Esophagus muscularis mucosa (tissue), 4 donors: ENCODE results near the gene SMIM20. TPM values are rescaled to one million over a fixed set of nuclear protein-coding genes. Genes with fewer than 3 reads are reported as not detected.
"Not testable (repeated sequence)": the region's sequence is repeated elsewhere in the genome, so short reads cannot be mapped to it uniquely, and the experiment has no call there.

Source experiments
- DNase-seq: peaks from one replicate; pipeline ENCODE4 v3.0.0-alpha.2; 2017; ENCODE audit errors: extremely low spot score
- H3K27ac ChIP-seq, 4 donors: fragments of 200-600 bp; sonication (generic); replicated peaks in 1 of 4; 1 replicate in 3 of 4; 2 replicates in 1 of 4; pipeline ENCODE4 v1.5.1; 2016 to 2019; ENCODE audit warnings: mild to moderate bottlenecking in 1 of 4
- H3K27me3 ChIP-seq, 4 donors: fragments of 200-600 bp; sonication (generic); one replicate each; pipeline versions ENCODE4 v1.5.1 to v1.6.0; 2016 to 2019
- H3K36me3 ChIP-seq, 4 donors: fragments of 200-600 bp; sonication (generic); one replicate each; pipeline ENCODE4 v1.5.1; 2016 to 2019
- H3K4me1 ChIP-seq, 4 donors: fragments of 200-600 bp; sonication (generic); one replicate each; pipeline ENCODE4 v1.5.1; 2016 to 2019
- H3K4me3 ChIP-seq, 4 donors: fragments of 200-600 bp; sonication (generic); 1 replicate in 2 of 4; 2 replicates in 2 of 4; pipeline ENCODE4 v1.5.1; 2016 to 2019; ENCODE audit warnings: mild to moderate bottlenecking in 4 of 4, moderate library complexity in 1 of 4
- H3K9me3 ChIP-seq, 4 donors: fragments of 200-600 bp; sonication (generic); 1 replicate in 3 of 4; 2 replicates in 1 of 4; pipeline ENCODE4 v1.5.1; 2016 to 2019
- CTCF ChIP-seq, 3 experiments: fragments of 200-600 bp in 2 of 3; fragments of 450-650 bp in 1 of 3; sonication (generic) in 2 of 3; IDR thresholded peaks; one replicate each; pipeline ENCODE4 v1.5.1; 2017 to 2019; ENCODE audit warnings: antibody characterized with exemption in 3 of 3, mild to moderate bottlenecking in 2 of 3, moderate library complexity in 1 of 3
- EP300 ChIP-seq: sonication (generic); formaldehyde crosslinking; IDR thresholded peaks from one replicate; pipeline ENCODE4 v1.6.1; 2017; ENCODE audit warnings: antibody characterized with exemption
- POLR2A ChIP-seq: fragments of 450-650 bp; IDR thresholded peaks from one replicate; pipeline ENCODE4 v1.6.1; 2017; ENCODE audit warnings: antibody characterized with exemption, moderate library complexity, mild to moderate bottlenecking, low read depth
- POLR2AphosphoS5 ChIP-seq, 2 donors: sonication (generic); formaldehyde crosslinking; IDR thresholded peaks; one replicate each; pipeline ENCODE4 v1.6.1; 2017; ENCODE audit warnings: antibody characterized with exemption in 2 of 2
- WGBS: methylation state at CpG from one replicate; pipeline ENCODE4 v1.1.5; 2018; 5-methylcytosine and 5-hydroxymethylcytosine counted together
- intact Hi-C: fragments of 100-400 bp; cut with DNase I; formaldehyde crosslinking; loops from one replicate; pipeline ENCODE4 v1.15.1; 2023
- total RNA-seq, 4 donors: library from RNA; depleted of rRNA; stranded (reverse); fragments of >200 nt; gene quantifications; one replicate each; pipeline versions ENCODE4 v1.1.0 to v1.2.1, GENCODE V29; 2016

The SMIM20 gene
- total RNA-seq, 4 donors from 2014 or later = 24.0 to 33.2 (median 26.9) TPM

DNA sequence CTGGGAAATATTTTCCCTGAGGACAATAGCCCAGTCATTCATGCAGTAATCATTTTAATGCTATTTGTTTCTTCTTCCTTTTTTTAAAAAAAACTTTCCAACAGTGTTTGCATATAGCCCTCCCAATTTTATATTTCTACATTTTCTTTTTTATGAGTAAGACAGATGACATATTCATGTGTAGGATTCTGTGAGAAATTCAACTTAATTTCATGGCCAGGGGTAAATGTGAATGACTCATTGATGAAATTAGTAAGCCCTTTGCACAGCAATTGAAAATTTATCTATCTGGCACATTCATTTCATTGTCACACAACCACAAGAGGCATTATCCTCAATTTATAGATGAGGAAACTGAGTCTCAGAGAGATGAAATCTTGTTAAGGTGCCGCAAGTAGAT is 13.7 kb upstream of the SMIM20 start:
- WGBS = 97% methylated on average over 1 of the region's 1 CpG
- no peak for TF ChIP-seq EP300
- no peak for TF ChIP-seq POLR2AphosphoS5 (IDR thresholded peaks at IDR 0.05)
- TF ChIP-seq CTCF (IDR thresholded peaks at IDR 0.05) = no peak
- no peak for TF ChIP-seq POLR2A
- Histone ChIP-seq H3K27ac (no peak overlapping the region), H3K4me3 (no peak overlapping the region), H3K4me1 (no peaks in the 10 kb centered on the region), H3K36me3 (no peaks in the 10 kb centered on the region), H3K27me3 (no peaks in the 10 kb centered on the region), H3K9me3 (no peaks in the 10 kb centered on the region)
- DNase-seq = no peak
- intact Hi-C loops = no loop called here

- H3K9me3 ChIP-seq = no peaks in the 10 kb centered on the region
- H3K27me3 ChIP-seq = no peaks in the 10 kb centered on the region
- H3K27ac ChIP-seq = no peak overlapping the region
- WGBS = 92% methylated on average over 7 of the region's 10 CpGs
- TF ChIP-seq EP300 (no peak), POLR2A (no peak), CTCF (IDR thresholded peaks at IDR 0.05) (no peak), POLR2AphosphoS5 (IDR thresholded peaks at IDR 0.05) (no peak)
- no peak overlapping the region for H3K4me3 ChIP-seq
- DNase-seq = no peak
- H3K4me1 ChIP-seq = no peaks in the 10 kb centered on the region
- intact Hi-C loops = no loop called here
- H3K36me3 ChIP-seq = no peaks in the 10 kb centered on the region
Observed at GRCh38 chr4:25901030-25901430, 13.0 kb upstream of the SMIM20 start.

GRCh38 chr4:25903900-25904747 is 9.9 kb upstream of the SMIM20 start:
- H3K27ac ChIP-seq = no peak overlapping the region
- no peaks in the 10 kb centered on the region for H3K27me3 ChIP-seq
- H3K9me3 ChIP-seq = no peaks in the 10 kb centered on the region
- TF ChIP-seq POLR2A (no peak), CTCF (IDR thresholded peaks at IDR 0.05) (no peak), EP300 (no peak), POLR2AphosphoS5 (IDR thresholded peaks at IDR 0.05) (no peak)
- H3K4me3 ChIP-seq = no peak overlapping the region
- H3K4me1 ChIP-seq = no peaks in the 10 kb centered on the region
- no peaks in the 10 kb centered on the region for H3K36me3 ChIP-seq
- intact Hi-C loops = no loop called here
- WGBS = 71% methylated on average over 8 of the region's 8 CpGs
- no peak for DNase-seq

GRCh38 chr4:25904748-25905082 is 9.3 kb upstream of the SMIM20 start:
- no peaks in the 10 kb centered on the region for H3K36me3 ChIP-seq
- no peaks in the 10 kb centered on the region for H3K27me3 ChIP-seq
- no peaks in the 10 kb centered on the region for H3K4me1 ChIP-seq
- H3K27ac ChIP-seq = no peak overlapping the region
- WGBS = 95% methylated on average over 3 of the region's 3 CpGs
- DNase-seq = no peak
- H3K4me3 ChIP-seq = no peak overlapping the region
- no peaks in the 10 kb centered on the region for H3K9me3 ChIP-seq
- intact Hi-C loops = no loop called here
- TF ChIP-seq POLR2A = no peak
- TF ChIP-seq CTCF (IDR thresholded peaks at IDR 0.05) = no peak
- no peak for TF ChIP-seq EP300
- no peak for TF ChIP-seq POLR2AphosphoS5 (IDR thresholded peaks at IDR 0.05)

- H3K27ac ChIP-seq = no peak overlapping the region
- TF ChIP-seq POLR2A (no peak), CTCF (IDR thresholded peaks at IDR 0.05) (no peak), POLR2AphosphoS5 (IDR thresholded peaks at IDR 0.05) (no peak), EP300 (no peak)
- no peaks in the 10 kb centered on the region for H3K4me1 ChIP-seq
- no peaks in the 10 kb centered on the region for H3K36me3 ChIP-seq
- intact Hi-C loops = no loop called here
- WGBS = 94% methylated on average over 4 of the region's 4 CpGs
- DNase-seq = no peak
- no peaks in the 10 kb centered on the region for H3K27me3 ChIP-seq
- no peaks in the 10 kb centered on the region for H3K9me3 ChIP-seq
- no peak overlapping the region for H3K4me3 ChIP-seq
Observed at GRCh38 chr4:25905371-25905770, 8.6 kb upstream of the SMIM20 start.

DNA sequence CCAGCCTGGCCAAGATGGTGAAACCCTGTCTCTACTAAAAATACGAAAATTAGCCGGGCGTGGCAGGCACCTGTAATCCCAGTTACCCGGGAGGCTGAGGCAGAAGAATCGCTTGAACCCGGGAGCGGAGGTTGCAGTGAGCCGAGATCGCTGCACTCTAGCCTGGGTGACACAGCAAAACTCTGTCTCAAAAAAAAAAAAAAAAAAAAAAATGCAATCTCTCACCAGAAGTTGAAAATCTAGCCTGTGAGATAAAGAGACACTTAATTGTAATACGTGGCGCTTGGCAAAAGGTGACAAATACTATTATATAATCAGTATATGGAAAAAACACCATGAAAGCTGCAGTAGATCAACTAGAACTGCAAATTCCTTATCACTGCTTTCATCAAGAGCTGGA is 7.9 kb upstream of the SMIM20 start:
- WGBS = 98% methylated on average over 11 of the region's 11 CpGs
- H3K9me3 ChIP-seq, H3K27me3 ChIP-seq, H3K27ac ChIP-seq, intact Hi-C loops, H3K4me1 ChIP-seq, H3K36me3 ChIP-seq, DNase-seq, H3K4me3 ChIP-seq: not testable (repeated sequence)
